ENCODE measurements around the gene DNAI1.

The DNAI1 gene

DNA sequence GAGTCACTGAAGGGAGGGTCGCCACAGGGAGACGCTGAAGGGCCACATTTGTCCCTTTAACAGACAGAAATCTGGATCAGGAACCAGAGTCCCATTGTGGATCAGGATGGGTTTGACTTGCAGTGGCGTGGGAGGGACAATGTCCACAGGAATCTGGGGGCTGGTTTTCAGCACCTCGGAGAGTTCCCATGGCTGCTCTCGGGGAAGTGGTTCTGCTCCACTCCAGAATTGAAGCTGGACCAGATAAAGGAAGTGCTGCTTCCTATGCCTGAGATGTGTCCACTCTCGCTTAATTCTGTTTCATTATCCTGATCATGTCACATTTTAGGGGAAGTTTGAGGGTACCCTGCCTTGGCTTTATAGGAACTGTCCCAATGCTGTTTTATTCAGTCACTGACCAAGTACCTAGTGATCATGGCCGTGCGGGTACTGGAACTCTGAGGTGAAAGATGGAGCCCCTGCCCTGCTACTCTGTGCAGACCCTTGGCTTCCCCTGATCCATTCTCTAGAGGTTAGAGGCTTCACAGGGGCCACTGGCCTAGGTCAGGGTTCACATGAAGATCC lies 35.4 kb downstream of the DNAI1 start:
- no peak for TF ChIP-seq ZFX (IDR thresholded peaks at IDR 0.05)
- TF ChIP-seq, protein P1, sequence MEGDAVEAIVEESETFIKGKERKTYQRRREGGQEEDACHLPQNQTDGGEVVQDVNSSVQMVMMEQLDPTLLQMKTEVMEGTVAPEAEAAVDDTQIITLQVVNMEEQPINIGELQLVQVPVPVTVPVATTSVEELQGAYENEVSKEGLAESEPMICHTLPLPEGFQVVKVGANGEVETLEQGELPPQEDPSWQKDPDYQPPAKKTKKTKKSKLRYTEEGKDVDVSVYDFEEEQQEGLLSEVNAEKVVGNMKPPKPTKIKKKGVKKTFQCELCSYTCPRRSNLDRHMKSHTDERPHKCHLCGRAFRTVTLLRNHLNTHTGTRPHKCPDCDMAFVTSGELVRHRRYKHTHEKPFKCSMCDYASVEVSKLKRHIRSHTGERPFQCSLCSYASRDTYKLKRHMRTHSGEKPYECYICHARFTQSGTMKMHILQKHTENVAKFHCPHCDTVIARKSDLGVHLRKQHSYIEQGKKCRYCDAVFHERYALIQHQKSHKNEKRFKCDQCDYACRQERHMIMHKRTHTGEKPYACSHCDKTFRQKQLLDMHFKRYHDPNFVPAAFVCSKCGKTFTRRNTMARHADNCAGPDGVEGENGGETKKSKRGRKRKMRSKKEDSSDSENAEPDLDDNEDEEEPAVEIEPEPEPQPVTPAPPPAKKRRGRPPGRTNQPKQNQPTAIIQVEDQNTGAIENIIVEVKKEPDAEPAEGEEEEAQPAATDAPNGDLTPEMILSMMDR (conservative IDR thresholded peaks at IDR 0.05), result no peak
- H3K27ac ChIP-seq, result no peak overlapping the region

DNA sequence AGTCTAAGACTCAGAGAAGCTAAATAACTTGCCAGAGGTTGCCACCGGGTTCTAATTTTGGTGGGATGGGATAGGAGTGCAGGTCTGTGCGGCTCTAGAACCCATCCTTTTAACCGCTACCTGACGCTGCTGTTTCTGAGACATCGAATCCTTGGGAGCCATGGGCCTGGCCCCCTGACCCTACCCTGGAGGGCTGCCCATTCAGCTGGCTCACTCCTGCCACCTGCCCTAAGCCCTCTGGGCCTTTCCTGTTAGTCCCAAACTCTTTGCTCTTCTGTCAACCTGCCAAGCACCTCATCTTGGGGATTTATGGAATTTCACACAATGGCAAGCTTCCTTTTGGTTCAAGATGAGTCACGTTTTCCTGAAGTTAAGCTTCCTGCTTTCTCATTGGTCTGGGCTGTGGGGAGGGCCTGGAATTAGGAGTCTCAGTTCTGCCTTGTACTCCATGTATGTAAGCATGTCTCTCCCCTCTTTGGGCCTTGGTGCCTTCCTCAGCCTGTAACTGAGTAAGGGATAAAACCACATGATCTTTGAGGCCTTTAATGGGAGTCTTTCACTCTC lies 37.6 kb downstream of the DNAI1 start:
- TF ChIP-seq, protein P1 (conservative IDR thresholded peaks at IDR 0.05), result no peak
- no peak for TF ChIP-seq ZFX (IDR thresholded peaks at IDR 0.05)

DNA sequence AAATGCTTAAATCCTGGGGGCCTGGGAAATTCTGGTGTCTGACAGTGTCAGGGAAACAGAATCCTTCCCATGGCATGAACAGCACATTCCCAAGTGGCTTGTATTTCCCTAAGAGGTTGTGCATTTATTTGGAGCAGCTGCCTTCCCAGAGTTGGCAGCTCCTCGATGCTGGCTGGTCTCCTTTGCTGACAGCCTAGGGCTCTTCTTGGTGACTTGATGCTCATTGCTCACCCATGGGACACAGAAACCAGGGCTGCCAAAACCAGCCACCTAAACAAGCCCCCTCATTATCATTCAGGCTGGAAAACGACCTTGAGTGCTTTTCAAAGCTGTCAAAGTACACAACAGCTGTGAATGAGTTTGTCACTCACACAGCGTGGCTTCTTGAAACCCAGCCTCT lies 39.9 kb downstream of the DNAI1 start:
- TF ChIP-seq ZFX (IDR thresholded peaks at IDR 0.05), result no peak
- TF ChIP-seq, protein P1 (conservative IDR thresholded peaks at IDR 0.05), result no peak
- H3K27ac ChIP-seq, result no peak overlapping the region

More for the DNA sequence above, 37.6 kb downstream of the DNAI1 start:
- H3K27ac ChIP-seq, result no peak overlapping the region

DNA sequence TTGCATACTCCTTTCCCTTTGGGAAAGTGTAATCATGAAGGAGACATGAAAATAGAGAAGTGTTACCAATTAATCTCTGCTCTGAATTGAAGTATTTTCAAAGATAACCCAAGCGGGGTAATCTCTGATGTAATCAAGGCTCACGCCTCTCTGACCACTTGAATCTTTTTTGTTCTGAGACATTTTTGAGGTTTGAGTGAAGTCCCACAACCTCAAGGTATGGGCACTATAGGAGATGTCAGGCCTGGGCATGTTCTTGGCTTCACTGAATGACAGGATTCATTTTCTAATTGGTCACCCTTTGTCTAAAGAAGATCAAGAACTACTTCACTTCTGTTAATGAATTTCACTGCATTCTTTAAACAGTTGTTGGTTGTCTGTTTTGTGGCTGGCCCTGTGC lies 40.5 kb downstream of the DNAI1 start:
- no peak overlapping the region for H3K27ac ChIP-seq
- TF ChIP-seq, protein P1 (conservative IDR thresholded peaks at IDR 0.05), result no peak
- TF ChIP-seq ZFX (IDR thresholded peaks at IDR 0.05), result no peak

DNA sequence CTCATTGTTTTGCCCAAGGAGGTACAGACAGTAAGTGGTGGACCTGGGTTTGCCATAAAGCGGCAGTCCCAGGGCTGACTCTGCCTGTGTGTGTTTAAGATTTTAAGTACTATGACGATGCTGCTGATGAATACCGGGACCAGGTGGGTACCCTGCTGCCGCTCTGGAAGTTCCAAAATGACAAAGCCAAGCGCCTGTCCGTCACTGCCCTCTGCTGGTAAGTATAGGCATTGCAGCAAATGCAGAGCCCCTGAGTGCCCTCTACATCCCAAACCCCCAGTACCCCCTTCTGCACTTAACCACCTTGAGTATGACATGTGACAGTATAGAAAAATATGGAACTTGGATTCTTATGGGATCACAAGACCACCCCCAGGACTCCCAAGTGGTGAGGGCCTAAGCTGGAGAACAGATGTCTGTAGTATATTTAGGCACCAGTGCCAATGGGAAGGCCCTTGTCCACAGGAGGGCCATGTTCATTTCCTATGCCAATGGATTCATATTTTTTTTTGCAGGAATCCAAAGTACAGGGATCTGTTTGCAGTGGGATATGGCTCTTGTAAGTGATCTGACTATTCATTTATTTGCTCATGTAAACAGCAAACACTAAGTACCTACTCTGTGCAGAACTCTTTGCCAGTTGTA lies 42.1 kb downstream of the DNAI1 start:
- H3K27ac ChIP-seq, result no peak overlapping the region
- TF ChIP-seq, protein P1 (conservative IDR thresholded peaks at IDR 0.05), result peak; percentile 99
- TF ChIP-seq ZFX (IDR thresholded peaks at IDR 0.05), result no peak

DNA sequence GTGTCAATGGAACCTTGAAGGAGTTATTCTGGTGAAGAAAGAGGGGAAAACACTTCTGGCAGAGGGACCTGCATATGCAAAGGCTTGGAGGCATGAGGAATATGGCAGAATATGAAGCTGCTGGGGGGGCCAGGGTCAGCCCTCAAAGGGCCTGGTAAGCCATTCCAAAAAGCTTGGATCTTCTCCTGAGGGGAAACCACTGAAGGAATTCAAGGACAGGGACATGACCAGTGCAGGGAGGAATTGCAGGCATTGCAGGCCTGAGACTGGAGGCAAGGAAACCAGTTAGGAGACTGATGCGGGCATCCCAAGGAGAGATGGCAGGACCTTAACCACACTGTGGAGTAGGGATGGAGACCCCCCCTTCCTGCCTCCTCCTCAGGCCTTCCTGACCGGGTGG lies 42.8 kb downstream of the DNAI1 start:
- no peak overlapping the region for H3K27ac ChIP-seq
- no peak for TF ChIP-seq ZFX (IDR thresholded peaks at IDR 0.05)
- TF ChIP-seq, protein P1 (conservative IDR thresholded peaks at IDR 0.05), result no peak

DNA sequence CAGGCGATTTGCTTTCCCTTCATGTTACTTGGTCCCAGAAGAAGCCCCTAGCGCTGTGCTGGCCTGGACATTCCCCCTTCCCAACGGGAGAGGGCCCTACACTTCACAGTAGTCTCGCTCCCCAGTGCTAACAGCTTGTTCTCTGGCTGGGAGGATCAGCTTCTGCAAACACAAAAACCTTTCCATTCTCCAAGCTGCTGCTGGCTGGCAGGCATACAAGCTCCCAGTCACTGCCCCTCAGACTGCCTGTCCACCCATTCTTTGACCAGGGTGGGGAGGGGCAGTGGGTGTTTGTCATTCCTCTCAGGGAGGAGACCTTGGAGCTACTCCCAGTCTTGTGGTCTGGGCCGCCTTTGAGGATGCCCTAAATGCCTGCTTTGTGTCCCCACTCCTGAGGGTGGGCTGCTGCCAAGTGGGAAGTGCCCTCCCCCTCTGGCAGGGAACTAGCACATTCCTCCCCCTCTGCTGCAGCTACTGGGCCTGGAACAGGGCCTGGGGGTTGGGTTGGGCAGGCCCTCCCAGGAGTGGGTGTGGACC lies 43.4 kb downstream of the DNAI1 start:
- TF ChIP-seq, protein P1 (conservative IDR thresholded peaks at IDR 0.05), result no peak
- no peak for TF ChIP-seq ZFX (IDR thresholded peaks at IDR 0.05)

More for the DNA sequence above, 43.4 kb downstream of the DNAI1 start:
- H3K27ac ChIP-seq, result peak overlapping the region; percentile 40

Measured in C4-2B (cell line).